Kidney epithelial cell (primary cell): ENCODE measurements around the gene SMARCA4. TPM values are rescaled to one million over a fixed set of nuclear protein-coding genes. Genes with fewer than 3 reads are reported as not detected.

Experiments
- DNase-seq: peaks from one replicate; pipeline ENCODE4 v3.0.0-alpha.2; 2010; ENCODE audit warnings: low read depth
- H3K27me3 ChIP-seq: 2 replicates; pipeline ENCODE4 v1.6.0; 2011; ENCODE audit warnings: low read length; ENCODE audit not compliant: control insufficient read depth, insufficient read depth
- H3K36me3 ChIP-seq: 2 replicates; pipeline ENCODE4 v1.5.1; 2011; ENCODE audit warnings: low read length; ENCODE audit not compliant: control insufficient read depth, insufficient read depth
- H3K4me3 ChIP-seq: 2 replicates; pipeline ENCODE4 v1.5.1; 2011; ENCODE audit warnings: low read depth, mild to moderate bottlenecking, control low read depth, low read length
- CTCF ChIP-seq: IDR thresholded peaks from 2 replicates; pipeline ENCODE4 v1.5.1; 2011; ENCODE audit warnings: mild to moderate bottlenecking, moderate library complexity, low read length, control low read depth, inconsistent platforms; ENCODE audit not compliant: insufficient read depth, poor library complexity, severe bottlenecking
- total RNA-seq: library from RNA; depleted of rRNA; stranded (reverse); fragments of >200 nt; gene quantifications from 2 replicates; pipeline ENCODE4 v1.2.3, GENCODE V29; 2015

The SMARCA4 gene
- total RNA-seq, 1 donor from 2014 or later: 124 TPM

GRCh38 chr19:10963865-10964264 lies 3.0 kb downstream of the SMARCA4 start:
- Histone ChIP-seq H3K4me3 (no peak overlapping the region), H3K27me3 (no peaks in the 10 kb centered on the region), H3K36me3 (no peaks in the 10 kb centered on the region)
- TF ChIP-seq CTCF: no peak
- no peak for DNase-seq

GRCh38 chr19:10964903-10965302 lies 4.1 kb downstream of the SMARCA4 start:
- H3K27me3 ChIP-seq: no peaks in the 10 kb centered on the region
- peak; percentile 14 for TF ChIP-seq CTCF
- no peak overlapping the region for H3K4me3 ChIP-seq
- no peaks in the 10 kb centered on the region for H3K36me3 ChIP-seq
- no peak for DNase-seq

GRCh38 chr19:10965398-10965797 lies 4.6 kb downstream of the SMARCA4 start:
- Histone ChIP-seq H3K27me3 (no peaks in the 10 kb centered on the region), H3K4me3 (no peak overlapping the region), H3K36me3 (no peaks in the 10 kb centered on the region)
- no peak for DNase-seq
- no peak for TF ChIP-seq CTCF

- TF ChIP-seq CTCF: no peak
- no peak overlapping the region for H3K4me3 ChIP-seq
- DNase-seq: no peak
- H3K27me3 ChIP-seq: no peaks in the 10 kb centered on the region
- H3K36me3 ChIP-seq: no peaks in the 10 kb centered on the region
Measured at GRCh38 chr19:10966809-10967208, 6.0 kb downstream of the SMARCA4 start.

- TF ChIP-seq CTCF: no peak
- DNase-seq: no peak
- Histone ChIP-seq H3K36me3 (no peaks in the 10 kb centered on the region), H3K4me3 (no peak overlapping the region), H3K27me3 (no peaks in the 10 kb centered on the region)
Measured at GRCh38 chr19:10968527-10969135, 7.8 kb downstream of the SMARCA4 start.

GRCh38 chr19:10971107-10971726 lies 10.4 kb downstream of the SMARCA4 start:
- no peak for DNase-seq
- H3K36me3 ChIP-seq: no peaks in the 10 kb centered on the region

More at GRCh38 chr19:10971107-10971726, 10.4 kb downstream of the SMARCA4 start:
- TF ChIP-seq CTCF: no peak
- H3K4me3 ChIP-seq: no peak overlapping the region
- H3K27me3 ChIP-seq: no peaks in the 10 kb centered on the region
